HG03045 (cell line): ENCODE data around the gene DDX31.

Experiments used
- ATAC-seq: cut with Tn5 transposase; IDR thresholded peaks from one replicate; pipeline ENCODE4 v1.9.1; 2021; ENCODE audit warnings: mild to moderate bottlenecking, moderate library complexity; ENCODE audit not compliant: unreplicated experiment

DDX31 gene

DNA sequence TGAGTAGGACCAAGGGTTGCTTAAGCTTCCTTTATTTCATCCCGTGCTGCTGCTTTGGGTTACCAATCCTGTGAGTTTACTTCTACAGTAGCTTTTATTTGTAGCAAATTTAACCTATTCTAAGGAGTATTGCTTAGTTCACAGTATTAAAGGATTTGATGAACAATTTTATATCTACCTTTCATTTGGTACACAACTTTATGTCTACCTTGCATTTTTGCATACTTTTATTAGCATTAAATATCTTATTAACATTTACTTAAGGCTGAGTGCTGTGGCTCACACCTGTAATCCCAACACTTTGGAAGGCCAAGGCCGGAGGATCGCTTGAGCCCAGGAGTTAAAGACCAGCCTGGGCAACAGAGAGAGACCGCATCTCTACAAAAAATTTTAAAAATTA lies 4.7 kb upstream of the DDX31 start:
- ATAC-seq = no peak

DNA sequence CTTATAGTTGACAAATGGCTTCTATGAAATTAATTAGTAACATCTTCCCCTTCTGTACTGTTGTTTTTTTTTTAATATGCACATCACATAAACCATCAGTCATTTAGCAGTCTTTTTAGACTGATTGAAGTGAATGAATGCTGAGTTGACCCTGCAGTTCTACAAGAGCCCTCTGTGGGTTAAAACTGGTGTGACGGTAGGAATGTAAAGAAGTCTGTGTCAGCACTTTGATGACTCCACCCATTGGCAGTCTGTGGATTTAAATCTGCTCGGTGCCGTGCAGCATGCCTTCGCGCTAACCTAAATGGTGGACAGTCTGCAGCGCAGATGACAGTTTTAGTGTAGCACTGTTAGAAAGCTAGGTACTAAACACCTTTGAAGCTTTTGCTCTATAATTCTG lies 3.6 kb upstream of the DDX31 start:
- ATAC-seq = no peak

DNA sequence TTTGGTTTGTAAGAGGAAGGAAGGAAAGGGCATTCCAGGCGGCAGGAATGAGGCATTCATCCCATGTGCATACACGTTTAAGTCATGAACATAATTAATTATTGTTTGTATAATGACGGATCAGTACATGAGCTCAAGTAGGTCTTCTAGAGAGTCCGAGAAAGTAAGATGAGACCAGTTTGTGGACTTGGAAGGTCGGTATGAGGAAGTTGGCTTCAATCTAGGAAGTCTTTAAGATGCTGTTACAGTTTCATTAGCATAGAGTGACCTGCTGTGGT lies 2.6 kb upstream of the DDX31 start:
- ATAC-seq = no peak

DNA sequence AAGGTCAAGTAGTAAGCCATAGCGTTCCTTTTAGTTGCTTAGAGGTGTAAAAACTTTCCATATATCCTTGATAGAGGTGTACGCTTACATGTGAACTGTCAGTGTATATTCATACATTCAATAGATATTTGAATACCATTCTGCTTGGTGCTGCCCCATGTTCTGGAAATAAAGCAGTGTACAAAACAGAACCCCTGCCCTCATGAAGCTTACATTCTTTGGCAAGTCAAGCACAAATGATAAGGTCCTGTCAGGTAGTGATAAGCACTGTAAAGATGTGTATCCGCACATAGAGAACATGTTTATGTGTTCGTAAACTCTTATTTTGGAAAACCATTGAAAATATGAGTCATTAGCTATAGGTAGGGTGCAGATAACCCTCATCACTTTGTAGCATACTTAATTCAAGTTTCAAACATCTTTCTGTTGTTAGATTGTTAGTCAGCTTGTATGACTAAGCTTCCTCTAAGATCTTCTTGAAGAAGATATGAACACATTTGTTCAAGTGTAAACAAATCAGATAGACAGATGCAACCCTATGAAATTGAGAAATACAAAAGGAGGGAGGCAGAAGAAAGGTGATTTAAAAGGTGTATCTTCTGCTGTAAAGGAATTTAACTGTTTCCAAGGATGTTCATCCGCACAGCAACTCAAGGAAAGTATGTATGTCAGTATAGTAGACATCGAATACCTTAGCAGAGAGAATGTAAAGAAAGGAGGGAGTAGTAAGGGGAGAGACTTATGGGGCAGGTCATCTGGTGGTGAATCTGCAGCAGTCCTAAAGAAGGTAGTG lies 2.0 kb upstream of the DDX31 start:
- ATAC-seq = no peak

DNA sequence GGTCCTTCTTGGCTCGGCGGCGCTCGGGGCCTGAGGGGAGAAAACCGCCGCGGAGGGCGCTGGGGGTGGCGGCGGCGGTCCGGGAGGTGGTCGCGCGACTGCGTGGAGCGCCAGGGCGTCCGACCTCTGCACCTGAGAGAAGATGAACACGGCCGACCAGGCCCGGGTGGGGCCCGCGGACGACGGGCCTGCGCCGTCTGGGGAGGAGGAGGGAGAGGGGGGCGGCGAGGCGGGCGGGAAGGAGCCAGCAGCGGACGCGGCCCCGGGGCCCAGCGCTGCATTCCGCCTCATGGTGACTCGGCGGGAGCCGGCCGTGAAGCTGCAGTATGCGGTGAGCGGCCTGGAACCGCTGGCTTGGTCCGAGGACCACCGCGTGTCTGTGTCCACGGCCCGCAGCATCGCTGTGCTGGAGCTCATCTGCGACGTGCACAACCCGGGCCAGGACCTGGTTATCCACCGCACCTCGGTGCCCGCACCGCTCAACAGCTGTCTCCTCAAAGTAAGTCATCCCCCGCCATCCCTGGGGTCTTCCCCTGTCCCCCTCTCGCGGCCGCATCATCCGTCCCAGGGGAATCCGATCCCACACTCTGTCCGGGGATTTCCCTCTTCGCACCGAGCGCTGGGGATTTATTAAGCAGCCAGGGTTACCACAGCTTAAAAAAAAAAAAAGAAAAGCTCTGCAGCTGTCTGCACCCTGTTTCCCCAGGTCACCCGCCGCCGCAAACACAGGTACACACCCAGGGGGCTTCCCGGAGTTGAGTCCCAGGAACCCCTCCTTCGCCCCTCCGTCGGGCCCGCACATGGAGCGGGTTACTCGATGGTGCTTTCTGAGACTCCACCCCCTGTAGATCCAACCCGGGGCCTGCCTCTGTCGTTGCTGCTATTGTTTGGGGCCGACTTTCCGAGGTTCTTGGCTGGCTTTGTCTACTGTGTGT lies 941 bp upstream of the DDX31 start, which contains the start of gene GTF3C4:
Gene GTF3C4, plus strand, starts transcription at position 8 of the 935 bp plus-strand sequence. Its CDS starts 135 bp downstream, at position 143.
- peak; percentile 66 for ATAC-seq

DNA sequence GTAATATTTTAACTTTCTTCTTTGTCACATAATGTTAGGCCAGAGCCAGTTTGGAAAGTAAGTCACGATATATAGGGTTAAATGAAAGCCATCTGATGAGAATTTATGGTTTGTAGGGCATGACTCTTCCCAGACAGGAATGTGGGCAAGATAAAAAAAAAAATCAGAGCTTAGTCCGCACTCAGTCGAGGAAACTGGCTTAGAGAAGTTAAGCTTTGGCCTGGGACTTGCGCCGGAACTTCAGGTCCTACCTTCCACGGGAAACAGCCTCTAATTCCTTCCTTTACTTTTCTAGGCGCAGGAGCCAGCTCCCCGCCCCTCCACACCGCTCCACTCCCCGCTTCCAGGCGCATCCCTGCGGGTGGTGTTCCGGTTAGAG lies 475 bp downstream of the DDX31 start:
- ATAC-seq = no peak

DNA sequence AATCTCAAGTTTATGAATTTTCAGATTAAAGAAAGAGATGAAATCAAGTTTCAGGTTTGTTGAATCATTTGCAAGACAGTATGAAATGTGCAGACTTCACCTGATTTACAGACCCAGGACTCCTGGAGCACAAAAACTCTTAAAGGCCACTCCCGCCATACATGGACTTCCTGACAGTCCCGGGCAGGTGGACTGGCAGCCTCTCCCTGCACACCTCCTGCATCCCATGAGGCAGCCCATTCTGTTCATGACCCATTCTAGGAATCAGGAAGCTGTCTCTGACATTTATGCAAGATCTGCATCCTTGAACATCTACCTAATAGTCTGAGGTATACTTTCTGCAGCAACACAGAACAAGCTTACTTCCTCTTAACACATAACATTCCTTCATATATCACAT lies 5.9 kb downstream of the DDX31 start:
- ATAC-seq = no peak

DNA sequence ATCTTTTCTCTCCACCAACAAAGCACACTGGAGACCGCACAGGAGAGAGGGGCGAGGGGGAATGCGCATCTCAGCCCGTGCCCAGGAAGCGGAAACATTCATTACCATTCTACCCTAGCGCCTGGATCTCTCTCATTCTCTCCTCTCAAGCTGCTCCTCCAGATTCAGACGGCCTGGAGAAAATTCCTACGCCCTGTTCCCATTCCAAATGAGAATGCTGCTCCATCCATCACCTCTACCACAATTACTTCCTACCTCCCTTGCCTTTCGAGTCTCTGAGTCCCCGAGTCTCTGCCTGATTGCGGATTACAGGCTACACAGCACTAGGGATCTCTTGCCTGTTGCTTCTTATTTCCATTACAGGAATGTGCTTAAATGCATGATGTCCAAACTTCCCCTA lies 6.7 kb downstream of the DDX31 start:
- no peak for ATAC-seq

DNA sequence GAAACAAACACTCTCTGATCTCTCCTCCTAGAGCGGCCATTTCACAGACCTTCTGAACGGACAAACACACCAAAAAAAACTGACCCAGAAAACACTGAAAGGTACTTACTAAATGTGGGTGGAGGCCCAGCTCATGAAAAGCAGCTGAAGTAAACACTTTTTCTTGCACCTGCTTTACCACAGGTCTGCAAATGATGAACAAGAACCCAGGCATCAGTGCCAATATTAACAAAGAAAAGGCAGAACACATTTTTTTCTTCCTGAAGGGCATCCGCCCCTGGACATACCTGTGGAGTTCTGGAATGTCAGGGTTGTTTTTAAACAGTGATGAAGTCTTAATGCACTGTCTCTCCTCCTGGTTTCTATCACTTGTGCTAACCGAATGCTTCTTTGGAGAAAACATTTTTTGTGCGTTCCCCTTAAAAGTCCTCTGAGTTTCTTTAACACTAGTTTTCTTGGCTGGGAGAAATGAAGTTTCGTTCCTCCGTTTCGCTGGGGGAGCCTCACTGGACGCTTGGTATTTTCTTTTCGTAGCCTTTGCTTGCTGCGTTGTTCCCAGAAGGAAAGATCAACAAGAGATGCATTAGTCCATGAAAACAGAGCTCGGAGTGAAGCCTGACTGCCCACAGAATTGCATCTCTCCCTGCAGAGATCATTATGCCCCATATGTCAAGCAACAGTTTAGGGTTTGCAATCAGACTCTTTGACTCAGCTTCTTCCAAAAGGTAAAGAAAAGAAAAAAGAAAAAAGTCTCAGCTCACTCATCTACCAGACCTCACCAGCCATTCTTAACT lies 7.4 kb downstream of the DDX31 start:
- no peak for ATAC-seq

DNA sequence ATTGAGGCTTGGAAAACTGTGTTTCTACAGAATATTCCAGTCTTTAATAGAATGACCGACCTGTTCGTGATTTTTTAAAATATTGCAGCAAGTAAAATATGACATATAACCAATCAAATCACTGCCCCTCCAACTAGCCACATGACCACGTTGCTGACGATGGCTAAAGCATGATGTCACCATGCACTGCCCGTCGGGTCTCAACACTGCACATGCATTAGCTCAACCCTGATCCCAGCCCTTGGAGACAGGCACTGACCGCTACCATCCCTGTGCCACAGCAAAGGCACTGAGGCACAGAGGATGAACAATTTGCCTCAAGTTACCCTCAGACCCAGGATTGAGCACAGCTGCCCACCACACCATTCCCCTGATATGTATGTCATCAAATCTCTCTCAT lies 13.5 kb downstream of the DDX31 start:
- ATAC-seq = no peak

DNA sequence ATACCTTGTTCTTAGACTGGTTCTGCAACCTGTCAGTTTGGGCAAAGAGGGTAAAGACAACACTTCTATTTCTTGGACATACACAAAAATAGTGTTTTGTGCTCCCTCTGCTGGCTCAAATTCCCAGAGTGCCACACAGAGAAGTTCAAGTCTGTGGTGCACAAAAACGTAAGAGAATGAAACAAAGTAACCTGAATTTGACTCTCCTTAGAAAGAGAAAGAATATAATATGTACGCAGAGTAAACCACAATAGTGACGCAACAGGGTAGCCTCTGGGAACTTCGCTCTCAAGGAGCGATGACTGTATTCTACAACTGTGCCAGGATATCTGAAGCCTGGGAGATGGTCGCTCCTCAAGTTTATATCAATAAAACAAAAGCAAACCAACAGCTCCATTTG lies 18.5 kb downstream of the DDX31 start:
- no peak for ATAC-seq

DNA sequence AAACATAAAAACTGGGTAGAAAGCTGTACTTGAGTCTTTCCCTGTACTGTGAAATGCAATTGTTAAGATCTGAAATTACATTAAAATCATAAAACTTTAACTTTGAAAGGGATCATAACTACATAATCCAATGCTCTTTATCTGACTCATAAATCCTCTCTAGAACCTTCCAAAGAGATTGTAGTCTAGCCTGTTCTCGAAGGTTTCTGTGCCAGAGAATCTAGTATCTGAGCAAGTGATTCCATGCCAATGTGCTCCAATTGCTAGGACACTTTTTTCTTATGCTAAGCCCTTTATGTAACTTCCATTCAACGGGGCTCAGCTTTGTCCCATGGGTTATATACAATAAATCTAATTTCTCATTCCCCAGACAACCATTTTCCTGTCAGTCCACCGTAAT lies 21.1 kb downstream of the DDX31 start:
- no peak for ATAC-seq

DNA sequence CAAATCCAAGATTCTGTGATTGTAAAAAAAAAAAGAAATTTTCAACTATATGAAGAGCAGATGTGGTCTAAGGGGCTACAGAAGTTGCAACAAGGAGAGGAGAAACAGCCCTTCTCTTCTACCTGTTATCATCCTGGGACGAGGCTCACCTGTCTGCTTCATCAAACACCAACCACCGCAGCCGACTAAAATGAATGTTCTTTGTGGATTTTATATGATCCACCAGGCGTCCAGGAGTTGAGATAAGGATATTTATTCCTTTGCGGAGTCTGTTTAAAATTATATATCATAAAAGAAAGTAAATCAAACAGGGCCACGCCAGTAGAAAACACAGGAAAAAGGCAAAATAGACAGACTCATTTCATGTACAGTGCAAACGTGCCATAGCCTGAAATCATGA lies 21.5 kb downstream of the DDX31 start:
- ATAC-seq = no peak

DNA sequence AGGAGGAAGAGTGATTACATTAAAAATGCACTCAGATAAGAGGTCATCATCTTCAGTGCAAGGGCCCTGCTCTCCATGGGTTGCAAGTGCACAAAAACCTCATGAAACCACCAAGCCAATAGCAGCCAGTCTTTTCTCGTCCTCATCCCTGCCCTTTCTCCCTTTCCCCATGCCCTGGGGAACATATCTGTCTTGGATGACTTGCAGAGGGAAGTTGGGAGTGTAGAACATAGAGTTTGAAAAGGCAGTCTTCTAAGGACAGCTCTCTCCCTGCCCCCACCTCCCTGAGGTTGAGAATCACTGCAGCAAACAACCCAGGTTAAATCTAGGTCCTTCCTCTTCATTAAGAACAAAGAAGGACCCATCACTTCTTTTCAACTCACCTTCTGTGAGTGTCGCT lies 22.0 kb downstream of the DDX31 start:
- no peak for ATAC-seq

DNA sequence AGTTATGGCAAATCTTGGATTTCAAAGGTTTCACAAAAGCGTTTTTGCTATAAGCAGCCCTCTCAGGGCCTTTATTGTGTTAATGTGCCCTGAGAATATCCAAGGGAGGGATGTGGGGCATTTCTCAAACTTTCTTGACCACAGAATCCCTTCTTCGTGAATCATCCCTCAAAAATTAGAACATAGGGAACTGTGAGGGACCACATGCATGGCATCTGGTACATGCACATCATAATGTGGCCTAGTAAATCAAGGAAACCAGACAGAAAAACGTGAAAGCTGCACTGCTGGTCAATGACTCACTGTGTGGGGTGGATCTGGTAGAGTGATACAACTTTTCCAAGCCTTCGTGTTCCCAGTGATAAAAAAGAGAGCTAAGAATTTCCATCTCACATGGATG lies 22.4 kb downstream of the DDX31 start:
- ATAC-seq = no peak

DNA sequence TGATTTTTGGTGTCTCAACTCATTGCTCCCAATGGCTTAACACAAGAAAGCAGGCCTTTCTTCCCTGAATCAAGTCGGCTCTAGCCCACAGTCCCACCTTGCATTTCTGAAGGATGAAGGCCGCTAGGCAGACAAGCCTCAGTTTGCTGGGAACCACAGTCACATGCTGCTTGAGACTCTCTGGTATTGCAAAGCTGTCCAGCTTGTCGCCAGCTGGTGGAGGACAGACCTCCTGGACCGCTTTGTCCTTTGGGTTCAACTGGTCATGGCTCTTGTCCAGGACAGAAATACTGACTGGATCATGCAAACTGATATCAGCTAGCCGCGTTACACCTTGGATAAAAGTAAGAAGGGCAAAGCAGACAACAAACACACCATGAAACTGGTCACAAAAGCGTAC lies 23.1 kb downstream of the DDX31 start:
- no peak for ATAC-seq

DNA sequence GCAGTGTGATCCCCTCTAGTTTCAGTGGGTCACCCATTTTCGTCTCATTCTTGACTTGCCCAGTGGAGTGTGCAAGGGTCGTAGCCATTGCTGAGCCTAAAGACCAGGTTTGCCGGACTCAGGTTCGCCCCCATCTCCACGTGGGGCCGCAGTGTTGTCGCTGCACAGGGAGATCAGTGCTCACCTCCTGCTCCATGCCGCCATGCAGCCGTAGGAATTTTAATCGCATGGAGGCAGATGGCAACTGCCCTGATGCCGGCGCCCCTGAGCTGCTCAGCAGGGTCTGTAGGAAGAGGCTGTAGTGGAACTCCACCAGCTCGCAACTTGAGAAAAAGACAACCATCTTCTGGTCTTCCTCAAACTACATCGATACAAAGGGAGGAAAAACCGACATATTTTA lies 24.1 kb downstream of the DDX31 start:
- ATAC-seq = no peak

DNA sequence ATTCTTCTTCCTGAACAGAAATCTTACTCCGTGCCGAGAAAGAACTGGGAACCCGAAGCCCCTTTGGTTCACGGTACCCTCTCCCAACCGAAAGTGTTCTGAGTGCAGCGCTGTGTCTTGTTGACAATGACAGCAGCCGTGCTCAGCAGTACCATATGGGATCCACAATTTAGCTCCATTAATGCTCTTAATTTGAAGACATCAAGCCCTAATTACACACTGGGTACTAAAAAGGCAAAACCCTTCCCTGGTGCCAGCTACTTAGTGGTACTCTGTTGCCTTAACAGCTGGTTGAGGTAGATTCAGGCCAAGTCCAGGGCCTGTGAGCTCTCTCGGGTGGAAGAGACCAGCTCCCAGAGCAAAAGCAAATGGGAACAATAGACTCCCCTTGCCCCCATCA lies 24.5 kb downstream of the DDX31 start:
- ATAC-seq = no peak

DNA sequence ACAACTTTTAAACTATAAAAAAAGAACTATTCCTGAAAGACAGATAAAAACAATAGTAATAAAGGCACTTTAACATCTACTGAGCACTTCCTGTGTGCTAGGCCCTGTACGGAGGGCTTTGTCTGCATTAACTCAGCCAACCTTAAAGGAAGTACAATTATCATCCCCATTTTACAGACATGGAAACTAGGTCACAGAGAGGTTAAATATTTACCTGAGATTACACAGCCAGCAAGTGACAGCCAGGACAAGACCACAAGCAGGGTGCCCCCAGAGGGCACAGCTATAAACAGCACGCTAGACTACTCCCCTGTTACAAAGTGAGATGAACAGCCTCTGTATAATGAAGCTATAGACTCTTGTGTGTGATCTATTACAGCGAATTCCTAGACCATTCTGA lies 25.5 kb downstream of the DDX31 start:
- no peak for ATAC-seq

DNA sequence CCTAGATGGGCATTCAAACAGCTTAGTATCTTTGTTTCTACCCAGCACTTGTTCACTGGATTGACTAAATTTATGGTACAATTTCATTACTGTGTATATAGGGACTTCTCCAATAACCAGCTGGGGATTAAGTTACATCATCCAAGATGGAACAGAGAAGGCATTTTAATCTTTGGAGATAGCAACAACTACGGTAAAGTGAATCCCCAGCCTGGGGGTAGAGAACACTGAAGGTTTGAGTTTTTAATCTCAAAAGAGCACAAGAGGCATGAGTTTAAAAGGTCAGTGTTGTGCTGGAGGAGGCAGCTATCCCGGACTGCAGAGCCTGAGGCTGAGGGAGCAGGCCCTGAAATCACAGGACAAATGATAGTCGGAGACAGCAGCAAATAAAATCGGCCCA lies 28.6 kb downstream of the DDX31 start:
- ATAC-seq = no peak

DNA sequence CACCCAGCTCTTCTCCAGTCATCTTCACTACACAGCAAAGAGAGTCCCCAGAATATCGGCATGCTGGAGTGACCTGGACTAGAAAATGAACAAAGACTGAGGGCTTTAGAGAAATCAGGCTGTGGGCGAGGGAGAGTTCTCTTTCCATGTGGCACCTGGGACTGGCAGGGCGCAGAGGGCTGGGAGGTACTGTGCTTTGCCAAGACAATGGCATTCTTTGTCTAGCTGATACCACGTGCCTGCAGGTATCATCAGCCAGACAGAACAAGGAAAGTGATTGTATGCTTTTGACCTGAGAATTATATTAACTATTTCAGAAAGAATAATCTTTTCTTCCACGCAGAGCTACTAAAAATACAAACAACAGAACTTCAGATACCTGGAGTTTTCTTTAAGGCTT lies 30.5 kb downstream of the DDX31 start:
- no peak for ATAC-seq

DNA sequence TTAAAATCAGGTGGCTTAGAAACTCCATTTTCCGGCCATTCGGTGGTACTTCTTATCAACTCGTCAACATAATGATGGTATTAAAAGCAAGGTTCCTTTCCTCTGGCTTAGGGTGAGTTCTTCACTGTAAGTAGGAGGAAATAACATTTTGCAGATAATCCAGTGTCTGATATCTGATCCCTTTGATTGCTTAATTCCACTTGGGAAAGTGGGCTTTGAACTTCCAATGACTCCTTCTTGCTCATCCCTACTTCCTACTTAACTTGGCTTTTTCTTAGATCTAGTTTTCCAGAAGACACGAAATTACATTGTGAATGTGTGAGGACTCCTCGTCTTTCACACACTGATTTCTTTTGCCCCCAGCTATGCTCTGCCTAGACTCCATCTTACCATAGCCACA lies 31.5 kb downstream of the DDX31 start:
- ATAC-seq = no peak
